ENCODE data around the gene IER2.

Gene IER2

GRCh38 chr19:13116282-13117175 lies 33.7 kb upstream of the IER2 start, which contains the start of gene TRMT1:
Gene TRMT1 (minus strand): TSS chr19:13116740. CDS start chr19:13116399, 341 bp downstream.
- Histone ChIP-seq H3K27me3 (ENCODE audit: insufficient read depth, low read length) (no peaks in the 10 kb centered on the region), H3K9me3 (ENCODE audit: low read length) (no peaks in the 10 kb centered on the region), H3K36me3 (ENCODE audit: insufficient read depth, low read length) (peaks cover 24% of the 10 kb centered on the region; the same call in 1 of the 2 replicates), H3K9me2 (ENCODE audit: low read depth, low read length) (no peaks in the 10 kb centered on the region), H3K4me2 (ENCODE audit: low read length) (peak within 1 kb of the TSS; percentile 82), H3K4me1 (ENCODE audit: insufficient read depth, low read length, severe bottlenecking) (peaks cover 48% of the 10 kb centered on the region), H2AFZ (ENCODE audit: low read length) (no peak within 1 kb of the TSS), H3F3A (ENCODE audit: insufficient read depth, low read length) (peaks cover 4% of the 10 kb centered on the region; the same call in 1 of the 2 replicates), H4K20me1 (ENCODE audit: insufficient read depth, low read length) (no peaks in the 10 kb centered on the region), H3K9ac (ENCODE audit: low read length) (peak within 1 kb of the TSS; percentile 75), H3K4me3 (ENCODE audit: low read depth, low read length, poor library complexity, severe bottlenecking) (peak within 1 kb of the TSS; percentile 86), H3K27ac (ENCODE audit: low read depth, low read length, poor library complexity, severe bottlenecking) (peak within 1 kb of the TSS; percentile 80), H3K79me2 (ENCODE audit: insufficient read depth, low read length) (peaks cover 26% of the 10 kb centered on the region)
- TF ChIP-seq CTCF (IDR thresholded peaks at IDR 0.05; ENCODE audit: low read length) = no peak
- no peak for TF ChIP-seq EZH2 (IDR thresholded peaks at IDR 0.05; ENCODE audit: borderline replicate concordance, low read length)

- no peaks in the 10 kb centered on the region for H4K20me1 ChIP-seq (ENCODE audit: insufficient read depth, low read length)
- H3K4me2 ChIP-seq (ENCODE audit: low read length) = peak overlapping the region; percentile 82
- peak overlapping the region; percentile 75 for H3K9ac ChIP-seq (ENCODE audit: low read length)
- peak overlapping the region; percentile 80 for H3K27ac ChIP-seq (ENCODE audit: low read depth, low read length, poor library complexity, severe bottlenecking)
- H3K79me2 ChIP-seq (ENCODE audit: insufficient read depth, low read length) = peaks cover 34% of the 10 kb centered on the region
- no peaks in the 10 kb centered on the region for H3K9me2 ChIP-seq (ENCODE audit: low read depth, low read length)
- no peak overlapping the region for H2AFZ ChIP-seq (ENCODE audit: low read length)
- no peaks in the 10 kb centered on the region for H3K9me3 ChIP-seq (ENCODE audit: low read length)
- no peak for TF ChIP-seq EZH2 (IDR thresholded peaks at IDR 0.05; ENCODE audit: borderline replicate concordance, low read length)
- peak overlapping the region; percentile 86 for H3K4me3 ChIP-seq (ENCODE audit: low read depth, low read length, poor library complexity, severe bottlenecking)
- peaks cover 4% of the 10 kb centered on the region; the same call in 1 of the 2 replicates for H3F3A ChIP-seq (ENCODE audit: insufficient read depth, low read length)
- no peaks in the 10 kb centered on the region for H3K27me3 ChIP-seq (ENCODE audit: insufficient read depth, low read length)
- peaks cover 52% of the 10 kb centered on the region for H3K4me1 ChIP-seq (ENCODE audit: insufficient read depth, low read length, severe bottlenecking)
- peaks cover 27% of the 10 kb centered on the region; the same call in 1 of the 2 replicates for H3K36me3 ChIP-seq (ENCODE audit: insufficient read depth, low read length)
Measured at GRCh38 chr19:13117176-13117771, 32.9 kb upstream of the IER2 start.

- TF ChIP-seq EZH2 (IDR thresholded peaks at IDR 0.05; ENCODE audit: borderline replicate concordance, low read length) = no peak
- no peak for TF ChIP-seq CTCF (IDR thresholded peaks at IDR 0.05; ENCODE audit: low read length)
- H3K36me3 ChIP-seq (ENCODE audit: insufficient read depth, low read length) = peaks cover 21% of the 10 kb centered on the region; the same call in 1 of the 2 replicates
- no peak within 1 kb of the TSS for H2AFZ ChIP-seq (ENCODE audit: low read length)
Measured at GRCh38 chr19:13117772-13118423, 32.3 kb upstream of the IER2 start, which contains the start of gene NACC1. Gene NACC1 (plus strand): TSS chr19:13118264. CDS start chr19:13135208, 16,944 bp downstream.

More at GRCh38 chr19:13117772-13118423, 32.3 kb upstream of the IER2 start, which contains the start of gene NACC1:
- no peaks in the 10 kb centered on the region for H3K9me3 ChIP-seq (ENCODE audit: low read length)
- peaks cover 52% of the 10 kb centered on the region for H3K4me1 ChIP-seq (ENCODE audit: insufficient read depth, low read length, severe bottlenecking)
- H4K20me1 ChIP-seq (ENCODE audit: insufficient read depth, low read length) = no peaks in the 10 kb centered on the region
- peaks cover 40% of the 10 kb centered on the region for H3K79me2 ChIP-seq (ENCODE audit: insufficient read depth, low read length)
- no peaks in the 10 kb centered on the region for H3K9me2 ChIP-seq (ENCODE audit: low read depth, low read length)
- H3K4me3 ChIP-seq (ENCODE audit: low read depth, low read length, poor library complexity, severe bottlenecking) = peak within 1 kb of the TSS; percentile 100
- peaks cover 4% of the 10 kb centered on the region; the same call in 1 of the 2 replicates for H3F3A ChIP-seq (ENCODE audit: insufficient read depth, low read length)
- H3K27ac ChIP-seq (ENCODE audit: low read depth, low read length, poor library complexity, severe bottlenecking) = peak within 1 kb of the TSS; percentile 80
- H3K4me2 ChIP-seq (ENCODE audit: low read length) = peak within 1 kb of the TSS; percentile 82
- H3K27me3 ChIP-seq (ENCODE audit: insufficient read depth, low read length) = no peaks in the 10 kb centered on the region
- H3K9ac ChIP-seq (ENCODE audit: low read length) = peak within 1 kb of the TSS; percentile 99
